Measurements from ENCODE around the gene SLC9A8.

Gene SLC9A8

DNA sequence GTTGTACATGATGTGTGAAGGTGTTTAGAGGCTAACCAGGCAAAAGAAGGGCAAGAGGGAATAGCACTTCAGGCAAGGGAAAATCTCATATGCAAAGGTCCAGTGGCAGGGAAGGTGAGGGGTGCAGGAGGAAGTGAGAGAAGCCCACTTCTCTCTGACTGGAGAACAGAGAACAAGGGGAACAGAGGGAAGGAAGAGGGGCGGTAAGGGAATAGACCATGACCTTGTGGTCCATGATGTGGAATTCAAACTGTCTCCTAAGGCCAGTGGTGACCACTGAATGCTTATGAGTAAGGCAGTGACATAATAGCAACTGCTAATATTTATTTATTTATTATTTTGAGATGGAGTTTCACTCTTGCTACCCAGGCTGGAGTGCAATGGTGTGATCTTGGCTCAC, 20.6 kb upstream of the SLC9A8 start:
- H3K27me3 ChIP-seq (ENCODE audit: insufficient read depth, low read depth), result peaks cover 16% of the 10 kb centered on the region; the same call in 1 of the 2 replicates
- TF ChIP-seq, protein P1, sequence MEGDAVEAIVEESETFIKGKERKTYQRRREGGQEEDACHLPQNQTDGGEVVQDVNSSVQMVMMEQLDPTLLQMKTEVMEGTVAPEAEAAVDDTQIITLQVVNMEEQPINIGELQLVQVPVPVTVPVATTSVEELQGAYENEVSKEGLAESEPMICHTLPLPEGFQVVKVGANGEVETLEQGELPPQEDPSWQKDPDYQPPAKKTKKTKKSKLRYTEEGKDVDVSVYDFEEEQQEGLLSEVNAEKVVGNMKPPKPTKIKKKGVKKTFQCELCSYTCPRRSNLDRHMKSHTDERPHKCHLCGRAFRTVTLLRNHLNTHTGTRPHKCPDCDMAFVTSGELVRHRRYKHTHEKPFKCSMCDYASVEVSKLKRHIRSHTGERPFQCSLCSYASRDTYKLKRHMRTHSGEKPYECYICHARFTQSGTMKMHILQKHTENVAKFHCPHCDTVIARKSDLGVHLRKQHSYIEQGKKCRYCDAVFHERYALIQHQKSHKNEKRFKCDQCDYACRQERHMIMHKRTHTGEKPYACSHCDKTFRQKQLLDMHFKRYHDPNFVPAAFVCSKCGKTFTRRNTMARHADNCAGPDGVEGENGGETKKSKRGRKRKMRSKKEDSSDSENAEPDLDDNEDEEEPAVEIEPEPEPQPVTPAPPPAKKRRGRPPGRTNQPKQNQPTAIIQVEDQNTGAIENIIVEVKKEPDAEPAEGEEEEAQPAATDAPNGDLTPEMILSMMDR (conservative IDR thresholded peaks at IDR 0.05; ENCODE audit: low read depth, low read length), result no peak
- H3K9ac ChIP-seq, result no peak overlapping the region
- H3K36me3 ChIP-seq (ENCODE audit: insufficient read depth), result no peaks in the 10 kb centered on the region
- H3K27ac ChIP-seq, result no peak overlapping the region
- H3K4me1 ChIP-seq (ENCODE audit: low read depth, poor library complexity, severe bottlenecking), result peaks cover 18% of the 10 kb centered on the region
- H3K4me2 ChIP-seq, result no peak overlapping the region
- no peaks in the 10 kb centered on the region for H4K20me1 ChIP-seq (ENCODE audit: insufficient read depth)
- H3K79me2 ChIP-seq (ENCODE audit: insufficient read depth, low read depth), result no peaks in the 10 kb centered on the region
- H2AFZ ChIP-seq (ENCODE audit: low read depth), result no peak overlapping the region
- no peak overlapping the region for H3K4me3 ChIP-seq (IDR thresholded peaks at IDR 0.05; ENCODE audit: insufficient read depth, low read depth, low read length)

DNA sequence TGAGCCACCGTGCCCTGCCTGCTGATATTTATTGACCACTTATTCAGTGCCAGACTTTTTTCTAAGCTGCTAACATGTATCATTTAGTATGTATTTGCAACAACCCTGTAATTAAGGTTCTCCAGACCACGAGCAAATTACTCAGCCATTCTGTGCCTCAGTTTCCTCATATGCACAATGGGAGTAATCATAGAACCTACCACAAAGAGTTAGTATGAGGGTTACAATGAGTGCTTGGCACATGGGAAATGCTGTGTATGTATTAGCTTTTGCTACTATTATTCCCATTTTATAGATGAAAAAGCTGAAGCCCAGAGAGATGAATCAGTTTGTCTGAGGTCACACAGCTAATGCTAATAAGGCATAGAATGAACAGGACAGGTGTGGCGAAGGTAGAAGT, 20.0 kb upstream of the SLC9A8 start:
- H3K4me2 ChIP-seq, result no peak overlapping the region
- H3K4me3 ChIP-seq (IDR thresholded peaks at IDR 0.05; ENCODE audit: insufficient read depth, low read depth, low read length), result no peak overlapping the region
- H3K4me1 ChIP-seq (ENCODE audit: low read depth, poor library complexity, severe bottlenecking), result peaks cover 12% of the 10 kb centered on the region
- no peaks in the 10 kb centered on the region for H3K36me3 ChIP-seq (ENCODE audit: insufficient read depth)
- H3K27me3 ChIP-seq (ENCODE audit: insufficient read depth, low read depth), result peaks cover 13% of the 10 kb centered on the region; the same call in 1 of the 2 replicates
- H3K79me2 ChIP-seq (ENCODE audit: insufficient read depth, low read depth), result no peaks in the 10 kb centered on the region
- H3K27ac ChIP-seq, result no peak overlapping the region
- no peak overlapping the region for H3K9ac ChIP-seq
- H4K20me1 ChIP-seq (ENCODE audit: insufficient read depth), result no peaks in the 10 kb centered on the region
- H2AFZ ChIP-seq (ENCODE audit: low read depth), result no peak overlapping the region
- TF ChIP-seq, protein P1 (conservative IDR thresholded peaks at IDR 0.05; ENCODE audit: low read depth, low read length), result no peak

DNA sequence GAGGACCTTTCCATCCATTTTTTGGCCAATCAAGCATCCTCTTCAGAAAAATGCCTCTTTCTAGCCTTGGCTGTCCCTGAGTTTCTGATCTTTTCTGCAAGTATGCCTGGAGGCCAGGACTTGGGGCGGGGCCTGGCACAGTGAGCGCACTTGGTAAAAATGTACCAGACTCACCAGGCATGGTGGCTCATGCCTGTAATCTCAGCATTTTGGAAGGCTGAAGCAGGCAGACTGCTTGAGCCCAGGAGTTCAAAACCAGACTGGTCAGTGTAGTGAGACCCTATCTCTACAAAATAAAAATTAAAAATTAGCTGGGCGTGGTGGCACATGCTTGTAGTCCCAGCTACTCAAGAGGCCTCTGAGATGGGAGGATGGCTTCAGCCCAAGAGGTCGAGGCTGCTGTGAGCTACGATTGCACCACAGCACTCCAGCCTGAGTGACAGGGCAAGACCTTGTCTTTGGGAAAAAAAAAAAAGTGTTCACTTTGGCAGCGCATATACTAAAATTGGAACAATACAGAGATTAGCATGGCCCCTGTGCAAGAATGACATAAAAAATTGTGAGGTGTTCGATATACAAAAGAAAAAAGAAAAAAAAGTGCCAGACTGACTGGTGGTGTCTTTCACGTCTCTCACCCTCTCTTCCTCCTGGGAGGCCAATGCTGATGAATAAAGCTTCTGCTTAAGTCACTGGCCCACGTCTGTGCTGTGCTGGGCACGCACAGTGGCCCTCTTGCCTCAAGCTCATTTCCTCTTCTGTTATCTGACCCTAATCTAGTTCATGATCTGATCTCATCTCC, 18.1 kb upstream of the SLC9A8 start:
- Histone ChIP-seq H3K9ac (no peak overlapping the region), H3K27ac (no peak overlapping the region), H2AFZ (ENCODE audit: low read depth) (no peak overlapping the region), H4K20me1 (ENCODE audit: insufficient read depth) (no peaks in the 10 kb centered on the region), H3K79me2 (ENCODE audit: insufficient read depth, low read depth) (no peaks in the 10 kb centered on the region), H3K27me3 (ENCODE audit: insufficient read depth, low read depth) (no peaks in the 10 kb centered on the region; the same call in 1 of the 2 replicates), H3K36me3 (ENCODE audit: insufficient read depth) (no peaks in the 10 kb centered on the region), H3K4me1 (ENCODE audit: low read depth, poor library complexity, severe bottlenecking) (peaks cover 16% of the 10 kb centered on the region), H3K4me3 (IDR thresholded peaks at IDR 0.05; ENCODE audit: insufficient read depth, low read depth, low read length) (no peak overlapping the region), H3K4me2 (no peak overlapping the region)
- TF ChIP-seq, protein P1 (conservative IDR thresholded peaks at IDR 0.05; ENCODE audit: low read depth, low read length), result no peak

DNA sequence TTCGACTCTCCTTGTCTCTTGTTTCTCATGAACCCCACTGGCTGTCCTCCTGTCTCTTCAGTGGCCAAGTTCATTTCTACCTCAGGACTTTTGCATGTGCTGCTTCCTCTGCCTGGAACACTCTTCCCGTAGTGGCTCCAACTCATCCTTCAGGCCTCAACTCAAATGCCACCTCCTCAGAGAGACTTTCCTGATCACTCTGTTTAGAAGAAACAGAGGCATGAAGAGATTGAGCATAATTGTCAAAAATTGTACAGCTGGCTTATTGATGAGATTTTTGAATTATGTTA, 17.5 kb upstream of the SLC9A8 start:
- no peak overlapping the region for H2AFZ ChIP-seq (ENCODE audit: low read depth)
- peaks cover 22% of the 10 kb centered on the region for H3K4me1 ChIP-seq (ENCODE audit: low read depth, poor library complexity, severe bottlenecking)
- H3K36me3 ChIP-seq (ENCODE audit: insufficient read depth), result no peaks in the 10 kb centered on the region
- H3K79me2 ChIP-seq (ENCODE audit: insufficient read depth, low read depth), result no peaks in the 10 kb centered on the region
- no peak overlapping the region for H3K4me2 ChIP-seq
- H4K20me1 ChIP-seq (ENCODE audit: insufficient read depth), result no peaks in the 10 kb centered on the region
- no peak overlapping the region for H3K4me3 ChIP-seq (IDR thresholded peaks at IDR 0.05; ENCODE audit: insufficient read depth, low read depth, low read length)
- no peak overlapping the region for H3K27ac ChIP-seq
- TF ChIP-seq, protein P1 (conservative IDR thresholded peaks at IDR 0.05; ENCODE audit: low read depth, low read length), result no peak
- no peak overlapping the region for H3K9ac ChIP-seq
- no peaks in the 10 kb centered on the region; the same call in 1 of the 2 replicates for H3K27me3 ChIP-seq (ENCODE audit: insufficient read depth, low read depth)
